ENCODE data around the gene GRID2.

DNA sequence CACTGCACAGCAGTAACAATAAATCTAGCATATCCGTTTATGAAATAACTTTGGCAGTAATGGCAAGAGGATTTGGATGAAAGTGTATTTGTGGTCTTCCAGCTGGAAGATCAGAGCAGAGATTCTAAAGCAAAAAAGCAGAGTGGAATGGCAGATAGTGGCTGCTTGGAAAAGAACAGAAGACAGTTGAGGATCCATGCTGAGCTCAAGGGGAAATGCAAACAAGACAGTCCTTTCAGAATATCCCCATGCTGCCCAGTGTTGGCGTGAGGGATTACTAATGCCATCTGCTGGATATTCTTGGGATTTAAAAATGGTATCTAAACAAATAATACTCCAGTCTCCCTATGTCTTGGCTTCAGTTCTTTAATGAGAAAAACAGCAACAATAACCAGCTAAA lies 895.7 kb downstream of the GRID2 start:
- TF ChIP-seq CTCF (IDR thresholded peaks at IDR 0.05; ENCODE audit: low read depth, low read length, missing input control) (peak; percentile 62), RAD21 (IDR thresholded peaks at IDR 0.05) (peak; percentile 94 to 95), TAF1 (conservative IDR thresholded peaks at IDR 0.05) (no peak), FOXA1 (IDR thresholded peaks at IDR 0.05) (no peak), REST (IDR thresholded peaks at IDR 0.05) (no peak), GABPA (IDR thresholded peaks at IDR 0.05 in 1 of 2, conservative IDR thresholded peaks at IDR 0.05 in 1 of 2) (no peak), SP1 (IDR thresholded peaks at IDR 0.05) (no peak), HNF4G (IDR thresholded peaks at IDR 0.05) (no peak), ATF3 (IDR thresholded peaks at IDR 0.05) (no peak)
- TF ChIP-seq, protein P1, sequence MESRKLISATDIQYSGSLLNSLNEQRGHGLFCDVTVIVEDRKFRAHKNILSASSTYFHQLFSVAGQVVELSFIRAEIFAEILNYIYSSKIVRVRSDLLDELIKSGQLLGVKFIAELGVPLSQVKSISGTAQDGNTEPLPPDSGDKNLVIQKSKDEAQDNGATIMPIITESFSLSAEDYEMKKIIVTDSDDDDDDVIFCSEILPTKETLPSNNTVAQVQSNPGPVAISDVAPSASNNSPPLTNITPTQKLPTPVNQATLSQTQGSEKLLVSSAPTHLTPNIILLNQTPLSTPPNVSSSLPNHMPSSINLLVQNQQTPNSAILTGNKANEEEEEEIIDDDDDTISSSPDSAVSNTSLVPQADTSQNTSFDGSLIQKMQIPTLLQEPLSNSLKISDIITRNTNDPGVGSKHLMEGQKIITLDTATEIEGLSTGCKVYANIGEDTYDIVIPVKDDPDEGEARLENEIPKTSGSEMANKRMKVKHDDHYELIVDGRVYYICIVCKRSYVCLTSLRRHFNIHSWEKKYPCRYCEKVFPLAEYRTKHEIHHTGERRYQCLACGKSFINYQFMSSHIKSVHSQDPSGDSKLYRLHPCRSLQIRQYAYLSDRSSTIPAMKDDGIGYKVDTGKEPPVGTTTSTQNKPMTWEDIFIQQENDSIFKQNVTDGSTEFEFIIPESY (IDR thresholded peaks at IDR 0.05) = no peak

Measured in liver (tissue), 3 donors.